ENCODE data around the gene TRIM26.

- no peak for TF ChIP-seq CTCF (IDR thresholded peaks at IDR 0.05; ENCODE audit: borderline replicate concordance, extremely low read depth, low read length, poor library complexity, severe bottlenecking)
- TF ChIP-seq EZH2 (IDR thresholded peaks at IDR 0.05; ENCODE audit: borderline replicate concordance, low read depth, low read length, severe bottlenecking): no peak
These were observed 56.4 kb downstream of the TRIM26 start for GRCh38 chr6:30156774-30157173.

All from DND-41 (cell line).